NCI-H226 (cell line): ENCODE measurements around the gene TYMS.

Source experiments
- DNase-seq: peaks from one replicate; pipeline ENCODE4 v3.0.0-alpha.2; 2015

Gene TYMS

DNA sequence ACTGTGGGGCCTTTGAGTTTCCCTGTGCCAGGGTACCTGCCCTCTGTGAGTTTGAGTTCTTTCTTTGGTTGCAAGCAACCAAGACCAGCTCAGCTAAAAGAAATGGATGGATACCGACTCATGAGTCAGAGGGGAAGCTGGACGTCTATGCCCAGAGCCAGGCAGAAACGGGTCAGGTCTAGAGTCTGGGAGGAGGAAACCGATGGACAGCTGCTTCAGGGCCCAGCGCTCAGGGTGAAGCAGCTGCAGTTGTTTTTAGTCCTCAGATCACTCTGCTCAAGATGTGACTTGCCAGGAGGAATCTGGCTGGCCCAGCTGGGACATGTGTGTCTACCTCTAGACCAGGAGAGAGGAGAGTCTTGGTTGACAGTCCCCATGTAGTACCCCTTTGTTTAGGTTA lies 10.1 kb upstream of the TYMS start:
- no peak for DNase-seq

DNA sequence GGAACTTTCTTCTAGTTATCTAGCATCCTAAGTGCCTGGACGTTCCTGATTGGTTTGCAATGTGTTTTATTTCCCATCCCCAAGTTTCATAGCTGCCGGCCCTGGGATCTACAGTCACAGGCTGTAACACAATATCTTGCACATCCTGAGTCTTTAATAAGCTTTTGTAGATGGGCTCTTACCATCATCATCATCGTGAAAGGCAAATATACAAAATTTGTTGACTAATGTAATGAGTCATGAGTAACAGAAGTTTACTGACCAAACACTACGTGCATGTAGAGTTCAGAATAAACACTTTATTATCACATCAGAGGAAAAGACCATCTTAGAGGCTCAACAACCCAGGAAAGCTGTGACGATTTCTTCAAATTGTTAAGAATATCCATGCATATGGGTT lies 8.1 kb upstream of the TYMS start:
- no peak for DNase-seq

DNA sequence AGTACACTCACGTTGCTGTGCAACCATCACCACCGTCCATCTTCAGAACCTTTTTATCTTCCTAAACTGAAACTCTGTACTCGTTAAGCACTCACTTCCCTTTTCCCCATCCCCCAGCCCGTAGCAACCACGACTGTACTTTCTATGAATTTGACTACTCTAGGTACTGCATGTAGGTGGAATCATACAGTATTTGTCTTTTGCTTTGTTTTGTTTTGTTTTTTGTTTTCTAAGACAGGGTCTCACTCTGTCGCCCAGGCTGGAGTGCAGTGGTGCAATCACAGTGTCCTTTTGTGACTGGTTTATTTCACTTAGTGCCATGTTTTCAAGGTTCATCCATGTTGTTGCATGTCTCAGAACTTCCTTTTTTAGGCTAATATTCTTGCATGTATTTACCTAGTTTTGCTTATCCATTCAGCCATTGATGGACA lies 7.0 kb upstream of the TYMS start:
- DNase-seq = no peak

DNA sequence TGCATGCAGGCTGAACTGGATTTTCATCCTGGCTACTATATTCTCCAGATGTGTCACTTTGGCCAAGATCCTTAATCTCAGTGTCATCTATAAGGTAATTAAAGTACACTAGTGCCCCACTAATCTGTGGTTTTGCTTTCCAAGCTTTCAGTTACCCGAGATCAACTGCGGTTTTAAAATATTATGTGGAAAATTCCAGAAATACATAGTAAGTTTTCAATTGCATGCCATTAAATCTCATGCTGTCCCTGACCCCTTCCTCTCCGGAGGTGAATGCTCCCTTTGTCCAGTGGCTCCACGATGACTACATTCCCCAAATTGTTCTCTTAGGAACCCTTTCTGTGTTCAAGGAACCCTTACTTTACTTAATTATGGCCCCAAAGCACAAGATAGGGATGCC lies 5.3 kb upstream of the TYMS start:
- no peak for DNase-seq

DNA sequence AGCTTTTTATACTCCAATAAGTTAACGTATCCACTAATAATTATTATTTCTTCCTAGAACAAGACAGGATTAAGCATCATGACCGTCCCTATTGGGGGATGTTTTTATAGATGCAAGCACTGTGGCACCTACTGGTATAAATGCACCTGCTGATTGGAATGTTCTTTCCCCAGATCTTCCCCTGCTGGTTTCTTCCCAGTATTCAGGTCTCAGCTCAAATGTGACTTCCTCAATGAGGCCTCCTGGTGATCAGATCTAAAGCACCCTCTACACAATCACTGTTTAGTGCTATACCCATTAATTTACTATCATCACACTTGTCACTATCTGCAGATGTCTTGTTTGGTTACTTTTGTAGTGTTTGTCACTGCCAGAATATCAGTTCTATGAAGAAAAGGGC lies 3.9 kb upstream of the TYMS start:
- DNase-seq = no peak

DNA sequence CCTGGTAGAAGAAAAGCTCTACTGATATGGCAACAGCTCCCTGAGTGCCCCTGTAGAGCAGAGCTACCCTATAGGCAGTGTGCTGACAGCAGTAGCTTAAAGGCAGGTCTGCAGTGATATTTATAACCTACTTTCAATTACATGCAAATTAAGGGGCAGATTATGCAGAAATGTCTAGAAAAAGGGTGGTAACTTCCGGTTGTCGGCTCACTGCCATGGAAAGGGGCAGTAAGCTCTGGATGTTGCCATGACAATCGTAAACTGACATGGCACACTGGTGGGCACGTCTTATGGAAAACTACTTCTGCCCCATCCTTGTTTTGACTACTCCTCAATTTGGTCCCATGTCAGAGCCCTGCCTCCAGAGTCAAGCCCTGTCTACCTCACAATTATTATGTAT lies 2.9 kb upstream of the TYMS start:
- no peak for DNase-seq

DNA sequence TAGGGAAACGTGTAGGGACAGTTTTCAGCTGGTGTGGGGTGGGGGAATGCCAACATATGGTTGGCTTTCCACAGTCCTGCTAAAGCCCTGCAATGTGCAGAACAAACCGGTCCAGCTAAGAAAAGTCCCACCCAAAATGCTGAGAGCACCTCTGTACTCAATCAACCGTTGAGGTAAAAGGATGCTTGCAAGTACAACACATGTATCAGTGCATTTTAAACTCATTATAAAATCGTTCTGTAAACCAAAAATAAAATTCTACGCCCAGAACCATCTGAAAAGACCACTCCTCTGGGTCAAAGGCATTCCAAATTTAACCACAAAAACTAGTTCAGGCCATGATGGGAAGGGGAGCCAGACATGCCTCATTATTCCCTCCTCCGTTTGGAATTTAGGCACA lies 2.0 kb upstream of the TYMS start:
- DNase-seq = no peak

DNA sequence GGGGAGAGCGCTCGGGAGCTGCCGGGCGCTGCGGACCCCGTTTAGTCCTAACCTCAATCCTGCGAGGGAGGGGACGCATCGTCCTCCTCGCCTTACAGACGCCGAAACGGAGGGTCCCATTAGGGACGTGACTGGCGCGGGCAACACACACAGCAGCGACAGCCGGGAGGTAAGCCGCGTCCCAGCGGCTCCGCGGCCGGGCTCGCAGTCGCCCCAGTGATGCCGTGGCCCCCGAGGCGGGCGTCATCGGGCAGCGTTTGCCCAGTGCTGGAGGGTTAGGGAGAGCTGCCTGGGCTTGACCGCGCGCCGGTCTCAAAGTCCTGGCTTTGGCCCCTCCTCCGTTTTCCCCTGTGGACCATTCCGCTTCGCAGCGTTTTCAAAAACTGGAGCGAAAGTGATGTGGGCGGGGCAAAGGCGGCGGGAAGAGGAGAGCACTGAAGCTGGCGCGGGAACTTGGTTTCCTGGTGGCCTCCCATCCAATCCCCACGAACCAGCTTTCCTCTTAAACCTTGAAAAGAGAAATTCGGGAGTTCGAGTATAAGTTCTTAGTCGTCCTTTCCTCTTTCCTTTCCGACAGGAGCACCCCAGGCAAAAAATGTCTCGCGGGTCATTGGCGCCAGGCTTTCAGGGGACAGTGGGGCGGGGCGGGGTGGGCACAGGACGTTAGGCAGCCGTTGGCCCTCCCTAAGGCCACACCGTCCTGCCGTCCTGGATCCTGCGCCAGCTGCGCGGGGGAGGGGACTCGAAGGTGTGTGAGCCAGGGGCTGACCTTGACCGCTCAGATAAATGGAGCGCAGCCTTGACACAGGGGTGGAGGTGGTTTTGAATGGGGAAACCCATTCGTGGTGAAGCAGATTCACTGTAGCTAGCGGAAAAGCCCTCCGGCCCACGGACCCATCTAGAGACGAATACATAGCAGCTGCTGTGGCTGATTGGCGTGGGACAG lies 821 bp downstream of the TYMS start:
- peak; percentile 93 for DNase-seq

DNA sequence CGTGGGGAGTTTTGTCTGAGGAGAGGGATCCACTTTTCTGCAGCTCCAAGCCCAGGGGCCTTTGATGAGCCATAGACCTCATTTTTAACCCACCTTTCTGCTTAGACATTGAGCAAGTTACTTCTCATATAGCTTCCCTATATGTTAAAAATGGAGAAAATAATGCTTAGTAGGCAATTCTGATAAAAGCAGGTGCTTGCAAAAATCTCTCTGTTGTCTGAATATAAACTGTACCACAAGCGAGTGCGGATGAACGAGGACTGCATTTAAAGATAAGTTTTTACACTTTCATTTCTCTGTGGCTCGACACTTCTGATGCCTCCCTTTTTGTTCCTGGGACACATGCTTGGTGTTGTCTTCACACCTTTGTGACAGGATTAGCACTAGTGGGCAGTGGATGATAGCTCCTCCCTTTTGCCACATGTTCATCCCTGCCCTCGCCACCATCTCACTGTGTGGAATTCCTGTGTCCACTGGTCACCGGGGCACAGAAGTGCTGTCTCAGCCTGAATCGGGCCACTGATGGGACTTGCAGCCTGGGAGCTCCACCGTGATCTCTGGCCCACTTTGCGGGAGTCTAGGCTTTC lies 1.6 kb downstream of the TYMS start:
- no peak for DNase-seq

DNA sequence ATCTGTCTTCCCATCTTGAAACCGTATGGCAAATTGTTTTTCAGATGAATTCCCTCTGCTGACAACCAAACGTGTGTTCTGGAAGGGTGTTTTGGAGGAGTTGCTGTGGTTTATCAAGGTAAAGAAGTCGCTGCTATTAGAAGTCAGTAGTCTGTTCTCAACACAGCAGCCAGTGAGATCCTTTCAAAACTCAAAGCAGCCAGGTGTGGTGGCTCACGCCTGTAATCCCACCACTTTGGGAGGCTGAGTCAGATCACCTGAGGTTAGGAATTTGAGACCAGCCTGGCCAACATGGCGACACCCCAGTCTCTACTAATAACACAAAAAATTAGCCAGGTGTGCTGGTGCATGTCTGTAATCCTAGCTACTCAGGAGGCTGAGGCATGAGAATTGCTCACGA lies 2.1 kb downstream of the TYMS start:
- DNase-seq = no peak

DNA sequence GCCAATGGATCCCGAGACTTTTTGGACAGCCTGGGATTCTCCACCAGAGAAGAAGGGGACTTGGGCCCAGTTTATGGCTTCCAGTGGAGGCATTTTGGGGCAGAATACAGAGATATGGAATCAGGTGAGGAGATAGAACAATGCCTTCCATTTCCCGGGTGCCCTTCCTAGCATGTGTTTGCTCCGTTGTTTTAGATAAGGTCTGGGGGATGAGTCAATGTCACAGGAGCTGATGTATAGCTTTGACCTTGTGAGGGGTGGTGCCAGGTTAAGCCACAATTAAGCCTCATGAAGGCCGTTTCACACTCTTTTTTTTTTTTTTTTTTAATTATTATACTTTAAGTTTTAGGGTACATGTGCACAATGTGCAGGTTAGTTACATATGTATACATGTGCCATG lies 4.7 kb downstream of the TYMS start:
- no peak for DNase-seq

DNA sequence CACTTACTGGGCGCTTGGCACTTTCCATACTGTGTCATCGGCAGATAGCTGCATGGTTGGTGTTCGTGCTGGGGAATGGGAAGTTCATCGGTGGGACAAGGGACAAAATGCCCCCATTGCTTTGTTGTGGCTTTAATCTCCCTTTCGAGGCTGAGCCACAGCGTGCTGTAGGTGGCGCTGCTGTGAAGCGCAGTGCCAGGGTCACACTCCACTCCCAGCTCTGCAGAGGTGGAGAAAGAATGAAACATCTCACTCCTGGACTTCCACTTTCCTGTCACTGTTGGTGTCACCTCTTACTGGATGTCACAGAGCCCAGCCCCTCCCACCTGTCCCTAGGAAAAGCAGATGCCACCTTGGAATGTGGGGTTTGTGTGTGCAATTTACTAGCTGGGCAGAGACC lies 8.7 kb downstream of the TYMS start:
- DNase-seq = no peak

DNA sequence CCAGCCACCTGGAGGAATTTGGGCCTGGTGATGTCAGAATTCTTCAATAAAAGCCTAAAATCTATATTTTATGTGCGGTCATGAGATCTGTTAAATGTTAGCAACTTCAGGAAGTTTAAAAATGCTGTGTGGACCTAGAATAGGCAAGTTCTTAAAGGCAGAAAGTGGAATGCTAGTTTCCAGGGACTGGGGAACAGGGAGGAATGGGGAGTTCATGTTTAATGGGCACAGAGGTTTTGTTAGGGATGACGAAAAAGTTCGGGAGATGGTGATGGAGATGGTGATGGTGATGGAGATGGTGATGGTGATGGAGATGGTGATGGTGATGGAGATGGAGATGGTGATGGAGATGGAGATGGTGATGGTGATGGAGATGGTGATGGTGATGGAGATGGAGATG lies 9.2 kb downstream of the TYMS start:
- no peak for DNase-seq

DNA sequence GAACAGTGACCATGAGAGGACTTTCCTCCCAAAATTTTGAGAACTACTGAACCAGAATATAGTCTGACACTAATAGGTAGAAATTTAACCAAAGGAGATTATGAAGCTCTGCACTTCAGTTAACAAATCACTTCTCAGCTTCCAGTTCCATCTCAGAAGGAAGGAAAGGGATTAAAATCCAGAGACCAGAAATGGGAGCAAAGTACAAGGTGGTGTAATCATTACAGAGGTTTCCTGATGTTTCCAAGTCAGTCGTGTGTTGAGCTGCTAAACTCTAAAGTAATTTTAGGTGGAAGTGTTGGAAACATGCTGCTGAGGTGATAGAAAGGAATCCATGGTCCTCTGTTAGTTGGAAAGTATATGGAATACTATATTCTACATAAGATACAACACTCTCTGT lies 10.8 kb downstream of the TYMS start:
- no peak for DNase-seq

DNA sequence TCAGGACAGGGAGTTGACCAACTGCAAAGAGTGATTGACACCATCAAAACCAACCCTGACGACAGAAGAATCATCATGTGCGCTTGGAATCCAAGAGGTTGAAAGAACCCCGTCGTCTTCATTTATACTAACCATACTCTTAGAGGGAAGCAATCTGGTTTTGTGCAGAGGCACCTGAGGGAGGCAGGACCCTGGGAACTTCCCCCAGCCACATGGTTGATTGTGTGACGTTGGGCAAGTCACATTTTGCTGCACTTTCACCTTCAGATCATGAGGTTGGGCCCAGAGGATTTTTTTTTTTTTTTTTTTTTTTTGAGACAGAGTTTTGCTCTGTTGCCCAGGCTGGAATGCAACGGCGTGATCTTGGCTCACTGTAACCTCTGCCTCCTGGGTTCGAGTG lies 11.6 kb downstream of the TYMS start:
- no peak for DNase-seq

DNA sequence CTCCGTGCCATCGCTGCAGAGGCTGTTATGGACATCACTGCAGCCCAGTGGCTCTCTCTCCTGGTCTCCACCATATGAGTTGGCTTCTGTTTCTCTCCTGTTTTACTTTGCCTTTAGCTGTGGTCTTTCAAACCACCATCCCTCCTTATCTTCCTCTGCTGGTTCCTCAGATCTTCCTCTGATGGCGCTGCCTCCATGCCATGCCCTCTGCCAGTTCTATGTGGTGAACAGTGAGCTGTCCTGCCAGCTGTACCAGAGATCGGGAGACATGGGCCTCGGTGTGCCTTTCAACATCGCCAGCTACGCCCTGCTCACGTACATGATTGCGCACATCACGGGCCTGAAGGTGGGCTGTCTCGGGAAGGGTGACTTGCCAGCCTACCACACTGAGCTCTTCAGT lies 13.1 kb downstream of the TYMS start:
- no peak for DNase-seq

DNA sequence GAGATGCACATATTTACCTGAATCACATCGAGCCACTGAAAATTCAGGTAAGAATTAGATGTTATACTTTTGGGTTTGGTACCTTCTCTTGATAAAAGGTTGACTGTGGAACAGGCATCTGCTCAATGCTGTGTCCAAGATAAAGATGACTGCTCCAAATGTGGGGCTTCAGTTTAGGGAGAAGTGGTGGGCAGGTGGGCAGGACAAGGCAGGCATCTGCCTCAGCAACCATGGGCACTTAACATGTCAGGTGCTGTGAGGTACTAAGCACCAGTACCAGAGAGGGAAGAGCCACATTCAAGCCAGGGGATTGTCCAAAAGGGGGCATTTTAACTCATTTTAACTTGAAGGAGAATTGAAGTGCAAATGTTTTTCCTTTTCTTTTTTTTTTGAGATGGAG lies 14.0 kb downstream of the TYMS start:
- no peak for DNase-seq

DNA sequence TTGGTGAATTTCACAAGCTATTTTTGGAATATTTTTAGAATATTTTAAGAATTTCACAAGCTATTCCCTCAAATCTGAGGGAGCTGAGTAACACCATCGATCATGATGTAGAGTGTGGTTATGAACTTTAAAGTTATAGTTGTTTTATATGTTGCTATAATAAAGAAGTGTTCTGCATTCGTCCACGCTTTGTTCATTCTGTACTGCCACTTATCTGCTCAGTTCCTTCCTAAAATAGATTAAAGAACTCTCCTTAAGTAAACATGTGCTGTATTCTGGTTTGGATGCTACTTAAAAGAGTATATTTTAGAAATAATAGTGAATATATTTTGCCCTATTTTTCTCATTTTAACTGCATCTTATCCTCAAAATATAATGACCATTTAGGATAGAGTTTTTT lies 15.9 kb downstream of the TYMS start:
- no peak for DNase-seq

DNA sequence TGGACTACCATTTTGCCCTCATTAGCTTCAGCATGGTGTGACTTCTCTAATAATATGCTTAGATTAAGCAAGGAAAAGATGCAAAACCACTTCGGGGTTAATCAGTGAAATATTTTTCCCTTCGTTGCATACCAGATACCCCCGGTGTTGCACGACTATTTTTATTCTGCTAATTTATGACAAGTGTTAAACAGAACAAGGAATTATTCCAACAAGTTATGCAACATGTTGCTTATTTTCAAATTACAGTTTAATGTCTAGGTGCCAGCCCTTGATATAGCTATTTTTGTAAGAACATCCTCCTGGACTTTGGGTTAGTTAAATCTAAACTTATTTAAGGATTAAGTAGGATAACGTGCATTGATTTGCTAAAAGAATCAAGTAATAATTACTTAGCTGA lies 16.3 kb downstream of the TYMS start:
- DNase-seq = no peak

DNA sequence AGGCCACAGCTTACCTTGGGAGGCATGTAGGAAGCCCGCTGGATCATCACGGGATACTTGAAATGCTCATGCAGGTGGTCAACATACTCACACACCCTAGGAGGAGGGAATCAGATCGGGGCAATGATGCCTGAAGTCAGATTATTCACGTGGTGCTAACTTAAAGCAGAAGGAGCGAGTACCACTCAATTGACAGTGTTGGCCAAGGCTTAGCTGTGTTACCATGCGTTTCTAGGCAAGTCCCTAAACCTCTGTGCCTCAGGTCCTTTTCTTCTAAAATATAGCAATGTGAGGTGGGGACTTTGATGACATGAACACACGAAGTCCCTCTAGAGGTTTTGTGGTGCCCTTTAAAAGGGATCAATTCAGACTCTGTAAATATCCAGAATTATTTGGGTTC lies 17.9 kb downstream of the TYMS start:
- DNase-seq = no peak

DNA sequence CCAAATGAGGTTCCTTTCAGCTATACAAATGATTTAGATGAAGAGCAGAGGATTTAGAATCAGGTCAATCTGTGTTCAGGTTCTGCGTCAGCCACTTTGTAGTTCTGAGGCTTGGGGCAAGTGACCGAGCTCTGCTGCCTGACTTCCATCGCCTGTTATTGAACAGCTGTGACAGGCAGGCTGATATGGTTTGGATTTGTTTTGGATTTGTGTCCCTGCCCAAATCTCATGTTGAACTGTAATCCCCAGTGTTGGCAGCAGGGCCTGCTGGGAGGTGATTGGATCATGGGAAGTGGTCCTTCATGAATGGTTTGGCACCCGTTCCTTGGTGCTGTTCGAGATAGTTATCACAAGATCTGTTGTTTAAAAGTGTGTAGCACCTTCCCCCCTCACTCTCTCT lies 18.6 kb downstream of the TYMS start:
- DNase-seq = no peak

DNA sequence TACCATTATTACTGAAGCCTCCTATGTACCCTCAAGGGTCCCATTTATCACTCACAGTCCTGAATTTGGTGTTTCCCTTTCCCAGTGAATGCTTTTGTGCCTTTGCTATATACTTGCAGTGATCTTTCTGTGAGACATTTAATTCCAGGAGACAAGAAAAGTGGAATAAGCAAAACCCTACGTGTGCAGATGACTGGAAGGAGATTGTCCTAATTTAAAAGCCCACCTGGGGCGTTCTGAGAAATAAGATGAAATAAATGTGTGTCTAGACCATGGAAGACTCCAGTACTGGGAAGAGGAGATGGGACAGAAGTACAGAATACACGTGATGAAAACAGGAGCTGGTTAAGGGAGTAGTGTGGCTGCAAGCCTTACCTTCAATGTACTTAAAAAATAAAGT lies 19.3 kb downstream of the TYMS start:
- no peak for DNase-seq

DNA sequence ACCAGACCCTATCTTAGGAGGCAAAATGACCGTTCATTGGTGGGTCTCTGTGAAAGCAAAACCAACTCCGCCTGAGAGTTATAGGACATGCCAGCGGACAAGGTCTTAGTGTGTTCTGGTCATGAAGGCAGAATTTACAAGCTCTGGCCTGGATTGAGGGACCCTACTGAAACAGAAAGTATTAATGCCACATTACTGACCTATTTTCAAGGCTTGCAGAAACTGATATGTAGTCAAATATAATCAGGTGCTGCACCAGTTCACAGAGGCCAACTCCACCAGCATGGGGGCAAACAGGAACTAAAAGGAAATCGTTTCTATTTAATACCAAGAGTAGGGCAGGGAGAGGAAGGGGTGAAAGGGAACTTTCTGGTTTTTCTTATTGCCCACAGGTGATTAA lies 19.7 kb downstream of the TYMS start:
- no peak for DNase-seq

DNA sequence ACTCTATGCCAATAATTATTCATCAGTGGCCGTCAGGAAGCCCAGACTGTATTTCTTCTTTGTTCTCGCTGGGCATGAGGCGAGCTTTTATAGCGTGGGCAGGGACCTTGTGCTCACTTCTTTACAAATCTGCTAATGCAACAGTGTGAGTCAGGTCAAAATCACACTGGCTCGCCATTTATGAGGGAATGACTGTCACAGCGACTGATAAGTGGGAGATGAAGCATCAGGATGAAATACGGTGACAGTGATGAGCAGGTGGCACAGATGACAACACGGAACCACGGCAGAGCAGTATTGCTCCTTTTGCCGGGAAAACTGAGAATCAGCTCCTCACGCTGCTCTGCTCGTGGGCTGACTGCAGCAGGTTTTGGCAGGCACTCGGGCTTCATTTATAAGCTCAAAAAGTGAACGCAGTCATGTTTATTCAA lies 20.5 kb downstream of the TYMS start:
- no peak for DNase-seq
